NCI-H2196 treated with DMSO at 0.1 percent for 48 hours (cell line): ENCODE results near the gene SPAG6.
"Not testable (repeated sequence)": the region's sequence is repeated elsewhere in the genome, so short reads cannot be mapped to it uniquely, and the experiment has no call there.

Source experiments
- DNase-seq: peaks from one replicate; lab custom pipeline; 2025; ENCODE audit not compliant: unreplicated experiment; lab: John Stamatoyannopoulos, UW

The SPAG6 gene

GRCh38 chr10:22341190-22341925, 3.9 kb upstream of the SPAG6 start:
- DNase-seq: no peak

DNA sequence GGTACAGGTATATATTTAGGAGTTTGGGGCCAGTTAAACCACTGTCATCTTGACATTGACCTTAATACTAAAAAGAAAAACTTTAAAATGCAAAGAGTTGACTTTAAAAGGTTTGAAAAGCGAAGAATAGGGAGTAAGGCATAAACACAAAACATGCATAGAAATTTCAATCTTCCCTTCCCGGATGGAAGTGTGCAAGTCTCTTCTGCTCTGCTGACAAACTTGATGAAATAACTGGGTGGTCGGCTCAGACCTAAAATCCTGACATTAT, 3.4 kb upstream of the SPAG6 start:
- DNase-seq: no peak

DNA sequence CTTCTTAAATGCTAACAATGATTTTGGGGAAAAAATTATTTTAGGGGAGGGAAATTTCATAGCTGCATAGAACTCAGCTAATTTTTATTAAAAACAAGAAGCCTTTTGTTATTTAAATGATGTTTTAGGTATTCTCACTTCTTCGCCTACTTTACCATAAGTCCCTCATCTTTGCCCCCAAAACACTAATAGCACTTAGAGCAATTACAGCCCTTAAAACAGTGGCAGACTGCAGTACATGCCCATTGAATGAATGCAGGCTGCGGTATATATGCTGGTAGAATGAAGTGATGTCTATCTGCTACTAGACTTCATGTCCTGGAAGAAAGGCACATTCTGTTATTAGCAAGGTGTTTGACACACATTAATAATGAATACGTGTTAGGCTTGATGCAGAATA, 2.9 kb upstream of the SPAG6 start:
- DNase-seq: no peak

GRCh38 chr10:22343731-22344130, 1.6 kb upstream of the SPAG6 start:
- DNase-seq: no peak

DNA sequence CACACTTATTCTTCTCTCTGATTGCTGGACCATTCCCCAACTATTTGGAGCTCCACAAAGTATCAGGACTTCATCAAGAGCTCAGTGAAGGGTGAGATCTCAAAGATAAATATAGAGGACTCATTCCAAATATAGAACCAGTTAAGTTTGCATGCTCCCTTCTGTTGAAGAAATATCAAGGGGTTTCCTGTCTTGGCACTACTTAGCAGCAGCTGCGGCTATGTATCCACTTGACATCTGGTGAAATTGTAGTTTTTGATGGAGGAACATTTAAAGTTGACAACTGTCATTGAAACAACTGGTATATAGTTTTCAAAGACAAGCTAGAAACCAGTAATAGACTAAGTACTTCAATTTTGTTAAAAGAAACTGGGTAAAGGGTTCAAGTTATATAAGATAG, 1.0 kb upstream of the SPAG6 start:
- DNase-seq: no peak

DNA sequence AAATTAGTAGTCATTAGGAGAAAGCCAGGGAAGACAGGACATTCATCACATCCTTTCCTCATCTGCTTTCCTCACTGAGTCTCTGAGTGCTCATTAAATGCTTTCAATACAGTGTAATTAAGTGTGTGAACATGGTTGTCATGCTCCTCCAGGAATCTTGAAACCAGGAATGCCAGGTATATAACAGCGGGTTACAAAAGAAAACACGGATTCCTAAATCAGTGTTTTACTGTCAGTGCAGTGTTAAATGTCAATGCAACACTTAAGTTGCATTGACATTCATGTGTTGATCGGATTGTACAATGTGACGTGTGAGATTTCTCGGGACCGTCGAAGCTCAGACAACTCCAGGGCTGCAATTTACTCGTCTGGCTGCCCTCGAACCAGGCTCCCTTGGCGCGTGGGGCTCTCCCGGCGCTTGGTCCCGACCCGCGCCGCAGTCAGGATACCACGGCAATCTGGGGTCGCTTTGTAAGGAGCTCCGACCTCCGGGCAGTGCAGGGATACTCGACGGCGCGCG, 455 bp upstream of the SPAG6 start:
- no peak for DNase-seq

DNA sequence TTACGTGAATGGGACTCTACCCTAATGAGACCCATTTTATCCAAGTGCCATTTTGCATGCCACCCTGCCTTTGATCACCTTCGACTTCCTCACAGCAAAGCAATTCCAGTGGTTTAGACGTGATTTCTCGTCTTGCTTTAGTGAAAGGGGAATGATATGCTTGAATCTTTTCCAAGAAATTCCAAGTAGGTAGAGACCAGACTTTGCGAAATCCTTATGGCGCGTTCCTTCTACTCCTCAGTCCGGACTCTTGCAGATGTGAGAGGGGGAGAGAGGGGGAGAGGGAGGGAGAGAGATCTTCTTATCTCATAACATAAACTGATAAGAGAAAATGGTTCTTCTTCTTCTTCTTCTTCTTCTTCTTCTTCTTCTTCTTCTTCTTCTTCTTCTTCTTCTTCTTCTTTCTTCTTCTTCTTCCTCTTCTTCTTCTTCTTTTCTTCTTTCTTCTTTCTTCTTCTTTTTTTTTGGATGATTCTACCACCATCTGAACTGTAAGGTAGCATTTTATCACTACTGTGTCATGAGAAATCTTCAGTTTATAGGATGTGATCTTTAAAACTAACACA, 883 bp downstream of the SPAG6 start:
- no peak for DNase-seq

DNA sequence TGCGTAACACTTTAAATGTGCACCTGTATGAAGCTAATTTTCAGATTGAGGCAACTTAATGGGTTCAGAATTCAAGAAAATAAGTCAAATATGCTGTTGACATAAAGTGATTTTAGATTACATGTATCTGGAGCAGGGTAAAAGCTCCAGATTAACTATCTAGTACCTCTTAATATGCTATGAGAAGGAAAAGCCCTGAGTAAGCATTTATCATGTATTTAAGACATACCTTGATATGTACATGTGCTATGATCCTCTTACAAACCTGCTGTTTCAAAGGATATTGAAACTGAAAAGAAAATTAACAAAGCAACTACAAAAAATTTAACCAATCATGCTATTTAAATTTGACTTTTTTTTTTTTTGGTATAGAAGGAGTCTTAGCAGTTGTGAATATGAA, 4.5 kb downstream of the SPAG6 start:
- DNase-seq: no peak

GRCh38 chr10:22351131-22351703, 5.9 kb downstream of the SPAG6 start:
- DNase-seq: no peak

DNA sequence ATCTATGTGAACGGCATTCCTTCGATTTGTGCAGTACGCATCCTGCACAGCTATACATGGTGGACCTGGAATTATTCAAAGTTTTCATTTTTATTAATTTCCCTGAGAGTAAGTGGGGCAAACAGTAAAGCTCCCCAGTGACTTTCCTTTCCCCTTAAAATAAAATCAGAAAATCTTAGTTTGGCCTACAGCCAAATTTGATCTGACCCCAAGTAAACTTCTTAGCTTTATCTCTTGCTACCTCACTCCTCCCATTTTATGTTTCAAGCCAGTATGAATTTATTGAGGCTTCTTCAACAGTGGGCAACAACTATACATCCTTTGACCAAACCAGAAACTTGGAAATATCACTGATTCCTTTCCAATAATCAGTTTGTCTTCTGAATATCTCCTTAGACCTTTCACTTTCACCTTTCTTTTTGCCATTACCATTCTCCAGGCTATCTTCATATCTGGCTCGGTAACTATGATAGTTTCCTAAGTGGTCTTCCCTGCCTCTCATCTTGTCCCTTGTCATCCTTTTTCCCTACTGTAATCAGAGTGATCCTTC, 11.1 kb downstream of the SPAG6 start:
- DNase-seq: no peak

DNA sequence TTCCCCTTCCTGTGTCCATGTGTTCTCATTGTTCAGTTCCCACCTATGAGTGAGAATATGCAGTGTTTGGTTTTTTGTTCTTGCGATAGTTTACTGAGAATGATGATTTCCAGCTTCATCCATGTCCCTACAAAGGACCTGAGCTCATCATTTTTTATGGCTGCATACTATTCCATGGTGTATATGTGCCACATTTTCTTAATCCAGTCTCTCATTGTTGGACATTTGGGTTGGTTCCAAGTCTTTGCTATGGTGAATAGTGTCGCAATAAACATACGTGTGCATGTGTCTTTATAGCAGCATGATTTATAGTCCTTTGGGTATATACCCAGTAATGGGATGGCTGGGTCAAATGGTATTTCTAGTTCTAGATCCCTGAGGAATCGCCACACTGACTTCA, 12.5 kb downstream of the SPAG6 start:
- not testable (repeated sequence) for DNase-seq

DNA sequence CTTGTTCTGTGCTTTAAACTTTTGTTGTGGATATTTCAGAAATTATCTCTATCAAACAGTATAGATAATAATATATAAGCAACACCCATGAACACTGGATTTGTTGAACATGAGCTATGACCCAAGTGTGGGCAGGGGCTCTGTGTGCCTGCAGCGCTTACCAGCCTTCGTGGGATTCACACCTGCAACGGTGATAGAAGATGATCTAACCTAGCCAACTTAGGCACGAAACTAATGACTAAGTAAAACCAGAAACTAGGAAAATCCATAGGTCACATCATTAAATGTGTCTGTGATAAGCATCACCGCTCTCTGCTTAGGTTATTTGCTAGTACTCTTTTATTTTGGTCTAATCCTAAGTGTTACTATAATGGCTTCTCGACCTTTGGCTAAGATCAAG, 18.0 kb downstream of the SPAG6 start:
- DNase-seq: no peak

- no peak for DNase-seq
These were observed 19.3 kb downstream of the SPAG6 start for GRCh38 chr10:22364407-22365140.

DNA sequence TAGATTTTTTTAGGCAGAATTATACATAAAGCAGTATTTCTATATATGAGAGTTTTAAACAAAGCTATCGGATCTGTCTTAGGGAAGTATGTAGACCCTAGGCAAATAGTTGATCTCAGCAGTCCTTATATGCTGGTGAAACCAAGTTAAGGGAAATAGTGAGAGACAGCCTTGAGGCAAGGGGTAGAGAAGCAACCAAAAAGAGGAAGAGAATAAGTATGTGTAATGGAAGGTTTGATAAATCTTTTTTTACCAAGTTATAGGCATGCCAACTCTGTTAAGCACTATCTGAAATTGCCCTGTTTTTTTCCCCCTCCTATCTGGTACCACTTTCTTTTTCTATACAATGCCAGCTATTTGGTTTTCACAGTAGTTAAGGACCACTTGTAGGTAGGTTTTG, 19.9 kb downstream of the SPAG6 start:
- no peak for DNase-seq

- DNase-seq: no peak
These were observed 20.5 kb downstream of the SPAG6 start for GRCh38 chr10:22365644-22366434.

DNA sequence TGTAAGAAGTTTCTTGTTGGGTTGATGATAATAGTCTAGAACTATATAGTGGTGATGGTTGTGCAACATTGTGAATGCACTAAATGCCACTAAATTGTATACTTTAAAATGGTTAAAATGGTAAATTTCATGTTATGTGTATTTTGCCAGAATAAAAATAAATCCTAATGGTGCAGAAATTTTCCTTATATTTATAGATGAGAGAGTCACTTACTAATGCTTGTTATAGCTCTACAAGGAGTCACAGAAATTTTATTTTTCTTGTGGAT, 21.1 kb downstream of the SPAG6 start:
- no peak for DNase-seq

DNA sequence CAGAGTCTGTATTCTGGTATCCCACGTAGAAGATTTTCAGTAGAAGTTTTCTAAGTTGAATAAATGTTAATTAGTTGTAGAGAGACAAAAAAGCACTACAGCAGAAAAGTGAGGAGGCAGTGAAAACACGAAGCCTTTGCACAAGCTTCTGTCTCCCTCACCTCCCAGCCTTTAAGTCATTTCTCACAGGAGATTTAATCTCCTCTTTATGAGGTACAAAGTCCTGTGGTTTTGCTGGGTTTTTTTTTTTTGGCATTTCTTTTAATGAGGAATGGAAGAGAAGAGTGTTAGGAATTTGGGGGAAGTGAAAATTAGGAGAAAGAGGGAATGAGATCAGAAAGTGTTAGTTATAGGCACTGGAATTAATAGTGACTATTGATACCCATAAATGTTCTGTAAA, 21.5 kb downstream of the SPAG6 start:
- DNase-seq: no peak

- no peak for DNase-seq
These were observed 22.2 kb downstream of the SPAG6 start for GRCh38 chr10:22367471-22367870.

DNA sequence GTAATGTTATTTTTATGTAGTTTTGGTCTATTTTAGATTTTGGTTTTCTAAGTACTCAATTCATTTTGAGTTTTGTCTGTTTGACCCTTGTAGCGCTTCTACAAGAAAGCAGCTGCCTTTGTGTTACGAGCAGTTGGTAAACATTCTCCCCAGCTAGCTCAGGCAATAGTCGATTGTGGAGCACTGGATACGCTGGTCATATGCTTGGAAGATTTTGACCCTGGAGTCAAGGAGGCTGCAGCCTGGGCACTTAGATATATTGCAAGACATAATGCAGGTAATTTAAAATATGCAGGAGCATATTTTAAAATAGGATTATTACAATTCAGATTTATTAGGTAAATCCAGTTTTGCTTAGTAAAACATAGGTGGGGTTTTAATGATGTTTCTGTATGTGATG, 23.1 kb downstream of the SPAG6 start:
- no peak for DNase-seq

DNA sequence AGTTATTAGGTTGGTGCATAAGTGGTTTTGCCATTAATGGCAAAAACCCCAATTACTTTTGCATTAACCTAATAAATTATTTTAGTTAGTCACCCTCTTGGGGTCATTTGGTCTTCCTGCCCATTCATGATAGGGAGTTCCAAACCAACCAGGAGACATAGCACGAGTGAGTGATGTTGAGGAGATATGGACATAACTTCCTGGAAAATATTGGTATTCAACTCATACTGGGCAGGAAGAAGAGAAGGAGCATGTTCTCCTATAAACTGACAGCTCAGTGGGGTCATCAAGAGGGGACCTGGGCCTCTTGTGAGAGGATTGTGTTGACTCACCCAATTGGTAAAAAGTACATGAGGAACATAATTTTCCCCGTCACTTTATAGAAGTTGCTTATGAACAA, 23.7 kb downstream of the SPAG6 start:
- no peak for DNase-seq

DNA sequence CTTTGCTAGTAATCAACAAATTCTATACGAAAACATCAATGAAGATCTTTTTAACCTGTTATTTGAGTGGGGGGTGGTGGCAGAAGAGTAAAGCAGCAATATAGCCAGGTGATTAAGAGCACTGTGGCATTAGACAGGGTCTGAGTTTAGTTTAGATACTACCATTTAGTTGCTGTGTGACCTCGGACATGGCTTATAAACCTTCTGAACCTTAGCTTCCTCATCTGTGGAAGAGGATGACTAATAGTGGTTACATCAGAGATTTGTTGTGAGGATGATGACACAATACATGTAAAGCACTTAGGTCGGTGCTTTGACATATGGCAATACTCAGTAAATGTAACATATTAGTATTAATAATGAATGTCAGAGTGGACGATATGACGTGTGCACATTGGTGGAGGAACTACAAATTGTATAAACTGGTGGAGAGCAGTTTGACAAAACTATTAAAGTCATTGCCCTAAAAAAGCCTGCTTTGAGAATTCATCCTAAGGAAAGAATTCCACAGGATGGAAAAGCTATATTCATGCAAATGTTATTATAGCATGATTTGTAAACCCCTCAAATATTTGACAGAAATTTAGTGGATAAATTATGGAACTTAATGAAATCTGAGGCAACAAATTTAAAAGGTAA, 24.3 kb downstream of the SPAG6 start:
- no peak for DNase-seq
